Kidney (tissue), 14 donors: Measurements from ENCODE around the gene VAT1L. TPM values are rescaled to one million over a fixed set of nuclear protein-coding genes. Genes with fewer than 3 reads are reported as not detected.
A peak's percentile ranks its signal among the peaks of the same experiment; 100 is the strongest.

Experiments
- DNase-seq, 5 donors: peaks; one replicate each; pipeline ENCODE4 v3.0.0-alpha.2; 2013 to 2020
- FAIRE-seq: peaks from 2 replicates; lab custom pipeline; 2012; peaks lifted over from hg19 to GRCh38; lab: Jason Lieb, UNC
- H3K27ac ChIP-seq, 2 donors: one replicate each; pipeline ENCODE4 v1.7.0; 2013; ENCODE audit warnings: low read depth in 2 of 2, low read length in 2 of 2, inconsistent platforms in 1 of 2
- H3K27me3 ChIP-seq: one replicate; pipeline ENCODE4 v1.7.1; 2013; ENCODE audit warnings: low read length, inconsistent platforms; ENCODE audit not compliant: control insufficient read depth, insufficient read depth
- H3K36me3 ChIP-seq, 3 donors: one replicate each; pipeline versions ENCODE4 v1.7.0 to v1.7.1; 2013; ENCODE audit warnings: low read length in 3 of 3, control low read depth in 1 of 3, inconsistent platforms in 1 of 3; ENCODE audit not compliant: insufficient read depth in 3 of 3, control insufficient read depth in 2 of 3
- H3K4me1 ChIP-seq, 3 donors: one replicate each; pipeline versions ENCODE4 v1.7.0 to v1.7.1; 2013; ENCODE audit warnings: low read length in 3 of 3, inconsistent platforms in 1 of 3, low read depth in 1 of 3; ENCODE audit not compliant: control insufficient read depth in 2 of 3, insufficient read depth in 2 of 3
- H3K4me3 ChIP-seq, 3 donors: one replicate each; pipeline versions ENCODE4 v1.7.0 to v1.8.1; 2013; ENCODE audit warnings: low read length in 3 of 3, control low read depth in 1 of 3, inconsistent platforms in 1 of 3
- H3K9ac ChIP-seq, 3 donors: one replicate each; pipeline versions ENCODE4 v1.7.0 to v1.7.1; 2013; ENCODE audit warnings: low read length in 3 of 3, control low read depth in 1 of 3, inconsistent platforms in 1 of 3
- H3K9me3 ChIP-seq, 3 donors: one replicate each; pipeline versions ENCODE4 v1.7.0 to v1.7.1; 2013; ENCODE audit warnings: low read length in 3 of 3, control low read depth in 1 of 3, inconsistent platforms in 1 of 3; ENCODE audit not compliant: control insufficient read depth in 2 of 3, insufficient read depth in 1 of 3
- CTCF ChIP-seq: IDR thresholded peaks from 3 replicates; pipeline ENCODE4 v1.5.1; 2012; ENCODE audit warnings: mild to moderate bottlenecking, moderate library complexity, borderline replicate concordance; ENCODE audit not compliant: insufficient read depth; ENCODE audit errors: extremely low read depth
- intact Hi-C: fragments of 100-400 bp; cut with DNase I; formaldehyde crosslinking; loops from one replicate; pipeline ENCODE4 v1.11.1; 2022
- polyA plus RNA-seq: library from polyadenylated mRNA; stranded (reverse); fragments of 350-450 nt; fragmentation: Illumina TruSeq; extraction: RNeasy Lipid Tissue Mini Kit (QIAGEN cat#74804); gene quantifications from one replicate; pipeline ENCODE4 v1.2.3, GENCODE V29; 2014; ENCODE audit warnings: low read depth, low replicate concordance; ENCODE audit not compliant: insufficient read depth
- total RNA-seq: library from RNA; stranded (reverse); fragmentation: NEBNext Ultra II Directional; extraction: Animal tissue kit (Norgen Biotek cat#: 25700); gene quantifications from one replicate; pipeline ENCODE4 v1.2.1, GENCODE V29; 2021
- donor health status: control.
- donor health status: control.
- donor health status: control.
- donor health status: control.
- donor health status: control.
- donor health status: DM: yes; HTN: yes; CAD: no.
- donor health status: Normal renal cell carcinoma (clear cell type).

The VAT1L gene
- total and polyA plus RNA-seq, 2 donors from 2014 or later, result 0.85 to 4.5 TPM

DNA sequence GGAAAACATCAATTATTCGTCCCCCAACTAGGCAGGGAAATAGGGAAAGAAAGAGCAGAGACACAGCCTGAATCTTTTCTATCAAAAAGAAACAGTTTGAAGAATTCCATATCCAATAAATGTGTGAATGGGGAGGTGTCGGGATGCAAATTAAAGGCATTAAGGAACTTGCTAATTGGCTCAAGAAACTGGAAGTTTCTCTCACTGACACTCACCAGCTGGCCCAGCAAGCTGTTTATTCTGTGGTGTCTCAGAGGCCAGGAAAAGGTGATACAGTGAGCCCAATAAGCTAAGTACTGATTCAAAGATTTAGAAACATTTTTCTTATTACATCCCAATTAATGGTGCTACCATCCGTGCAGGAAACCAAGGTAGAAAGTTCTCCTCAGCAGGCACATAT, 129.6 kb downstream of the VAT1L start:
- DNase-seq, result no peak

DNA sequence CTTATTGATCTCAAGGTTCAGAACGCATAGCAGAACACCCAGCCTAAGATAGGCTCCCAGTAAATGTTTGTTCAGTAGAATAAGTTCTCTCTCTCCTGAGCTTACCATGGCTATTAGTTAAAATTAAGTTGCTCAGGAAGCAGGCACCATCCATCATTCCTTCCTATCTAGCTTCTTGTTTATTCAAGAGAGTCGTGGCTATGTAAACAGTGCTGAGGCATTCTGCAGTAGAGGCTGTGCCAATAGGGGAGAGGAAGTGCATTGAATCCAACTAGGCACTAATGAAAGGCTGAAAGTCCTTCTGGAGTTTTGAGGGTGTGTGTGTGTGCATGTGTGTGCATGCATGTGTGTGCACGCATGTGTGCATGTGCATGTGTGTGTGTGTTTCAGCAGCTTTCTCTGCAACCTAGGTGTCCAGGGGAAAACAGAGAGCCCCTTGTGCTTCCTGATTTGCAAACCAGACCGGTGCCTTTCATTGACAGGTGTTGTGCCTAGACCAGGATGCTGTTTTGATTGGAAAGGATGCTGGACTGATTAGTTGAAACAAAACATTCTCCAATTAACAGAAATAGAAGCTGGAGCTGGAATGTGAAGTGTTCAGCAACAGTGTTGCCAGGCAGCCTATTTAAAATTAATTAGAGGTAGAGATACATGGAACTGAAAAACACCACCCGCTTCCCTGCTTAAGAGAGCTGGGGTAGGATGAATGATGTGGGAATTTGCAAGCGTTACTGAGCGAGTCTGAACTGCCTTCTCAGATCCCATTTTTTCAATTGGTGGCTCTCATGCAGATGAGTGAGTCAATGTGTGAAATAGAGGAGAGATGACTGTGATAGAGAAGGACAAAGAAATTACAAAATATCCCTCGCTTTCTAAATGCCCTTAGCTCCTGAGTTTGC, 130.7 kb downstream of the VAT1L start:
- H3K36me3 ChIP-seq, result no peaks in the 10 kb centered on the region
- H3K9me3 ChIP-seq, result no peaks in the 10 kb centered on the region
- H3K27me3 ChIP-seq, result no peaks in the 10 kb centered on the region
- no peak overlapping the region for H3K9ac ChIP-seq
- FAIRE-seq (no peak), DNase-seq (peak in 3 of 5 donors; percentile 38 to 82 (median 71))
- peaks cover 0 to 8% (median 2%) of the 10 kb centered on the region in 3 donors for H3K4me1 ChIP-seq
- no peak overlapping the region for H3K4me3 ChIP-seq
- TF ChIP-seq CTCF, result no peak
- intact Hi-C loops, result no loop called here
- H3K27ac ChIP-seq, result no peak overlapping the region

More for the DNA sequence above, 129.6 kb downstream of the VAT1L start:
- FAIRE-seq, result no peak
- no peak for TF ChIP-seq CTCF
- Histone ChIP-seq H3K4me3 (no peak overlapping the region), H3K27me3 (no peaks in the 10 kb centered on the region), H3K9ac (no peak overlapping the region), H3K27ac (no peak overlapping the region), H3K9me3 (no peaks in the 10 kb centered on the region), H3K36me3 (no peaks in the 10 kb centered on the region), H3K4me1 (peaks cover 0 to 8% (median 2%) of the 10 kb centered on the region in 3 donors)
- intact Hi-C loops, result no loop called here

GRCh38 chr16:77919761-77920415, 131.5 kb downstream of the VAT1L start:
- no peaks in the 10 kb centered on the region for H3K27me3 ChIP-seq
- no peaks in the 10 kb centered on the region for H3K9me3 ChIP-seq
- peaks cover 0 to 8% (median 2%) of the 10 kb centered on the region in 3 donors for H3K4me1 ChIP-seq
- no peaks in the 10 kb centered on the region for H3K36me3 ChIP-seq
- DNase-seq (no peak), FAIRE-seq (no peak)
- no peak for TF ChIP-seq CTCF
- intact Hi-C loops, result no loop called here
- H3K4me3 ChIP-seq, result no peak overlapping the region
- no peak overlapping the region for H3K9ac ChIP-seq
- H3K27ac ChIP-seq, result no peak overlapping the region
